OCI-LY3 (cell line): ENCODE data around the gene NUDC.

Source experiments
- H2AFZ ChIP-seq: fragments of 200-600, 300-600 bp; shearing (Covaris generic); 2 replicates; pipeline ENCODE4 v1.6.0; 2014; ENCODE audit warnings: antibody characterized with exemption, low read depth, low read length
- H3K27ac ChIP-seq: fragments of 200-600, 300-600 bp; sonication (generic); 2 replicates; pipeline ENCODE4 v1.5.1; 2014; ENCODE audit warnings: mild to moderate bottlenecking, low read length, moderate library complexity, mixed read lengths
- H3K27me3 ChIP-seq: fragments of 200-600, 300-600 bp; sonication (generic); 2 replicates; pipeline ENCODE4 v1.6.1; 2014; ENCODE audit warnings: low read depth, low read length, mixed read lengths
- H3K36me3 ChIP-seq: fragments of 200-600, 300-600 bp; sonication (generic); replicated peaks from 2 replicates; pipeline ENCODE3; 2014; ENCODE audit warnings: low read depth, low read length, mixed read lengths
- H3K4me1 ChIP-seq: fragments of 300-600, 200-600 bp; sonication (generic); 2 replicates; pipeline ENCODE4 v1.6.1; 2014; ENCODE audit warnings: low read length, mixed read lengths
- H3K4me2 ChIP-seq: fragments of 200-600, 300-600 bp; sonication (generic); 2 replicates; pipeline ENCODE4 v1.6.1; 2014; ENCODE audit warnings: low read length, mixed read lengths
- H3K4me3 ChIP-seq: fragments of 300-600, 200-600 bp; sonication (generic); 2 replicates; pipeline ENCODE4 v1.5.1; 2014; ENCODE audit warnings: antibody characterized with exemption, mild to moderate bottlenecking, low read length, moderate library complexity
- H3K79me2 ChIP-seq: fragments of 300-600, 200-600 bp; shearing (Covaris generic); 2 replicates; pipeline ENCODE4 v1.6.1; 2014; ENCODE audit warnings: mild to moderate bottlenecking, low read length, mixed read lengths
- H3K9ac ChIP-seq: fragments of 300-600, 200-600 bp; shearing (Covaris generic); 2 replicates; pipeline ENCODE4 v1.6.0; 2014; ENCODE audit warnings: mild to moderate bottlenecking, low read length, moderate library complexity
- H3K9me3 ChIP-seq: fragments of 200-600, 300-600 bp; shearing (Covaris generic); 2 replicates; pipeline ENCODE4 v1.6.1; 2014; ENCODE audit warnings: low read length, mixed read lengths; ENCODE audit not compliant: insufficient read depth
- H4K20me1 ChIP-seq: fragments of 200-600, 300-600 bp; sonication (generic); 2 replicates; pipeline ENCODE4 v1.6.1; 2016; ENCODE audit warnings: low read length, mixed read lengths; ENCODE audit not compliant: insufficient read depth
- EZH2phosphoT487 ChIP-seq: fragments of 200-600 bp; shearing (Covaris generic); IDR thresholded peaks from 2 replicates; pipeline ENCODE4 v1.6.1; 2018; ENCODE audit warnings: antibody characterized with exemption, mixed run types, low read depth
- TF ChIP-seq, protein P1 (sequence below): fragments of 200-600, 300-600 bp; sonication (generic); IDR thresholded peaks from 2 replicates; pipeline ENCODE4 v1.5.1; 2014; ENCODE audit warnings: antibody characterized with exemption, low read length, low read depth

The NUDC gene

DNA sequence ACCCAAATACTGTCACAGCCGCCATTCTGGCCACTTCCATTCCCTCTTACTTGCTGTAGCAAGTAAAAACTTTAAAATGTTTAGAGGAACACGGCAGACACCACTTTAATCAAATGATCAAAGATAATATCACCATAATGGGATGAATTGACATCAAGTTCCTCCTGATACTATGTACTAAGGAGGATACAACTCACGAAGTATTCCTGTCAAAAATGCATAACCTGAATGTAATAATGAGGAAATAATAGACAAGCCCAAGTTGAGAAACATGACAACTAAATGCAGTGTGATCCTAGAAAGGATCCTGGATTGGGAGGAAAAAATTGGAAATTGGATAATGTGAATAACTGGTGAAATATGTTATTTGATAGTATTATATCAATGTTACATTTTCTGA lies 34.8 kb downstream of the NUDC start:
- TF ChIP-seq, protein P1, sequence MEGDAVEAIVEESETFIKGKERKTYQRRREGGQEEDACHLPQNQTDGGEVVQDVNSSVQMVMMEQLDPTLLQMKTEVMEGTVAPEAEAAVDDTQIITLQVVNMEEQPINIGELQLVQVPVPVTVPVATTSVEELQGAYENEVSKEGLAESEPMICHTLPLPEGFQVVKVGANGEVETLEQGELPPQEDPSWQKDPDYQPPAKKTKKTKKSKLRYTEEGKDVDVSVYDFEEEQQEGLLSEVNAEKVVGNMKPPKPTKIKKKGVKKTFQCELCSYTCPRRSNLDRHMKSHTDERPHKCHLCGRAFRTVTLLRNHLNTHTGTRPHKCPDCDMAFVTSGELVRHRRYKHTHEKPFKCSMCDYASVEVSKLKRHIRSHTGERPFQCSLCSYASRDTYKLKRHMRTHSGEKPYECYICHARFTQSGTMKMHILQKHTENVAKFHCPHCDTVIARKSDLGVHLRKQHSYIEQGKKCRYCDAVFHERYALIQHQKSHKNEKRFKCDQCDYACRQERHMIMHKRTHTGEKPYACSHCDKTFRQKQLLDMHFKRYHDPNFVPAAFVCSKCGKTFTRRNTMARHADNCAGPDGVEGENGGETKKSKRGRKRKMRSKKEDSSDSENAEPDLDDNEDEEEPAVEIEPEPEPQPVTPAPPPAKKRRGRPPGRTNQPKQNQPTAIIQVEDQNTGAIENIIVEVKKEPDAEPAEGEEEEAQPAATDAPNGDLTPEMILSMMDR = no peak
- no peak for TF ChIP-seq EZH2phosphoT487
- no peaks in the 10 kb centered on the region for H3K9me3 ChIP-seq
- H3K4me2 ChIP-seq = no peak overlapping the region
- H3K9ac ChIP-seq = no peak overlapping the region
- no peaks in the 10 kb centered on the region for H3K27me3 ChIP-seq
- H3K79me2 ChIP-seq = no peaks in the 10 kb centered on the region
- no peaks in the 10 kb centered on the region for H3K36me3 ChIP-seq
- H2AFZ ChIP-seq = no peak overlapping the region
- no peaks in the 10 kb centered on the region for H3K4me1 ChIP-seq
- H3K4me3 ChIP-seq = no peak overlapping the region
- no peaks in the 10 kb centered on the region for H4K20me1 ChIP-seq
- H3K27ac ChIP-seq = no peak overlapping the region

GRCh38 chr1:26957306-26957705 lies 35.8 kb downstream of the NUDC start:
- no peaks in the 10 kb centered on the region for H3K27me3 ChIP-seq
- H3K4me1 ChIP-seq = no peaks in the 10 kb centered on the region
- no peak overlapping the region for H3K4me2 ChIP-seq
- H3K79me2 ChIP-seq = no peaks in the 10 kb centered on the region
- no peak overlapping the region for H3K27ac ChIP-seq
- TF ChIP-seq, protein P1 = no peak
- no peak for TF ChIP-seq EZH2phosphoT487
- H2AFZ ChIP-seq = no peak overlapping the region
- no peak overlapping the region for H3K4me3 ChIP-seq
- H4K20me1 ChIP-seq = no peaks in the 10 kb centered on the region
- no peak overlapping the region for H3K9ac ChIP-seq
- H3K9me3 ChIP-seq = no peaks in the 10 kb centered on the region
- H3K36me3 ChIP-seq = no peaks in the 10 kb centered on the region

GRCh38 chr1:26959270-26959669 lies 37.7 kb downstream of the NUDC start:
- Histone ChIP-seq H3K9ac (no peak overlapping the region), H3K79me2 (no peaks in the 10 kb centered on the region), H4K20me1 (no peaks in the 10 kb centered on the region), H3K36me3 (no peaks in the 10 kb centered on the region), H3K4me1 (no peaks in the 10 kb centered on the region), H3K27me3 (no peaks in the 10 kb centered on the region), H3K4me2 (no peak overlapping the region), H3K4me3 (no peak overlapping the region), H2AFZ (no peak overlapping the region), H3K27ac (no peak overlapping the region), H3K9me3 (no peaks in the 10 kb centered on the region)
- no peak for TF ChIP-seq EZH2phosphoT487
- TF ChIP-seq, protein P1 = no peak

- H3K27ac ChIP-seq = no peak within 1 kb of the TSS
- H3K9ac ChIP-seq = no peak within 1 kb of the TSS
- no peaks in the 10 kb centered on the region for H3K36me3 ChIP-seq
- H3K4me1 ChIP-seq = no peaks in the 10 kb centered on the region
- H3K9me3 ChIP-seq = no peaks in the 10 kb centered on the region
- no peak within 1 kb of the TSS for H2AFZ ChIP-seq
- TF ChIP-seq, protein P1 = no peak
- no peak for TF ChIP-seq EZH2phosphoT487
- no peaks in the 10 kb centered on the region for H3K79me2 ChIP-seq
- H3K4me3 ChIP-seq = no peak within 1 kb of the TSS
- no peak within 1 kb of the TSS for H3K4me2 ChIP-seq
- no peaks in the 10 kb centered on the region for H3K27me3 ChIP-seq
- H4K20me1 ChIP-seq = no peaks in the 10 kb centered on the region
These were observed 38.4 kb downstream of the NUDC start, which contains the start of gene KDF1 for GRCh38 chr1:26959722-26960624. TSS of gene KDF1 (minus strand) at chr1:26960468. CDS start at chr1:26952380, 8,088 bp downstream.
